NT2/D1 (cell line): ENCODE measurements around the gene TBX1.
"Not testable (repeated sequence)": the region's sequence is repeated elsewhere in the genome, so short reads cannot be mapped to it uniquely, and the experiment has no call there.

Experiments
- DNase-seq: peaks from one replicate; pipeline ENCODE4 v3.0.0-alpha.2; 2011; ENCODE audit warnings: low read depth, low spot score
- H3K27me3 ChIP-seq: 2 replicates; pipeline ENCODE4 v1.6.0; 2011; ENCODE audit warnings: mild to moderate bottlenecking; ENCODE audit not compliant: insufficient read length, insufficient read depth
- H3K36me3 ChIP-seq: 2 replicates; pipeline ENCODE4 v1.6.1; 2011; ENCODE audit warnings: mild to moderate bottlenecking, low read length, mixed read lengths; ENCODE audit not compliant: insufficient read depth, insufficient read length
- H3K4me1 ChIP-seq: 2 replicates; pipeline ENCODE4 v1.5.1; 2011; ENCODE audit not compliant: insufficient read depth, insufficient read length
- H3K4me3 ChIP-seq: 2 replicates; pipeline ENCODE4 v1.5.1; 2011; ENCODE audit warnings: low read depth; ENCODE audit not compliant: insufficient read length
- H3K9ac ChIP-seq: 2 replicates; pipeline ENCODE4 v1.6.0; 2011; ENCODE audit warnings: low read depth; ENCODE audit not compliant: insufficient read length
- H3K9me3 ChIP-seq: 2 replicates; pipeline ENCODE4 v1.5.1; 2011; ENCODE audit warnings: mild to moderate bottlenecking, low read length; ENCODE audit not compliant: insufficient read depth
- SUZ12 ChIP-seq: IDR thresholded peaks from 2 replicates; pipeline ENCODE4 v1.6.1; 2011; ENCODE audit not compliant: insufficient read length, insufficient read depth; ENCODE audit errors: extremely low read depth
- YY1 ChIP-seq: IDR thresholded peaks from 2 replicates; pipeline ENCODE4 v1.6.1; 2011; ENCODE audit not compliant: insufficient read length, insufficient read depth
- ZNF274 ChIP-seq: IDR thresholded peaks from 2 replicates; pipeline ENCODE4 v1.6.1; 2011; ENCODE audit warnings: mild to moderate bottlenecking, low read depth, low read length

The TBX1 gene

GRCh38 chr22:19724927-19725661 lies 35.5 kb upstream of the TBX1 start:
- Histone ChIP-seq H3K9ac (no peak overlapping the region), H3K4me3 (no peak overlapping the region), H3K4me1 (peaks cover 3% of the 10 kb centered on the region), H3K27me3 (peaks cover 50% of the 10 kb centered on the region), H3K9me3 (peaks cover 17% of the 10 kb centered on the region; the same call in 1 of the 2 replicates), H3K36me3 (peaks cover 14% of the 10 kb centered on the region)
- no peak for DNase-seq
- no peak for TF ChIP-seq SUZ12
- no peak for TF ChIP-seq ZNF274

DNA sequence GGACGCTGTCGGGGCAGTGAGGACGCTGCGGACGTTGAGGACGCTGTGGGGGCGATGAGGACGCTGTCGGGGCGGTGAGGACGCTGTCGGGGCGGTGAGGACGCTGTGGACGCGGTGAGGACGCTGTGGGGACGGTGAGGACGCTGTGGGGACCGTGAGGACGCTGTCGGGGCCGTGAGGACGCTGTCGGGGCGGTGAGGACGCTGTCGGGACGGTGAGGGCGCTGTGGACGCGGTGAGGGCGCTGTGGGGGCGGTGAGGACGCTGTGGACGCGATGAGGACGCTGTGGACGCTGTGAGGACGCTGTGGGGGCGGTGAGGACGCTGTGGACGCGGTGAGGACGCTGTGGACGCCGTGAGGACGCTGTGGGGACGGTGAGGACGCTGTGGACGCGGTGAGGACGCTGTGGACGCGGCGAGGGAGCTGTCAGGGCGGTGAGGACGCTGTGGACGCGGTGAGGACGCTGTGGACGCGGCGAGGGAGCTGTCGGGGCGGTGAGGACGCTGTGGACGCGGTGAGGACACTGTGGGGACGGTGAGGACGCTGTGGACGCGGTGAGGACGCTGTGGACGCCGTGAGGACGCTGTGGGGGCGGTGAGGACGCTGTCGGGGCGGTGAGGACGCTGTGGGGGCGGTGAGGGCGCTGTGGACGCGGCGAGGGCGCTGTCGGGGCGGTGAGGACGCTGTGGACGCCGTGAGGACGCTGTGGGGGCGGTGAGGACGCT lies 34.4 kb upstream of the TBX1 start:
- H3K4me3 ChIP-seq, H3K9ac ChIP-seq, H3K36me3 ChIP-seq, DNase-seq, H3K4me1 ChIP-seq: not testable (repeated sequence)
- peaks cover 45% of the 10 kb centered on the region for H3K27me3 ChIP-seq
- peaks cover 17% of the 10 kb centered on the region; the same call in 1 of the 2 replicates for H3K9me3 ChIP-seq

GRCh38 chr22:19727310-19728150 lies 33.0 kb upstream of the TBX1 start:
- Histone ChIP-seq H3K36me3 (peaks cover 4% of the 10 kb centered on the region), H3K27me3 (peaks cover 44% of the 10 kb centered on the region), H3K9me3 (peaks cover 14% of the 10 kb centered on the region; the same call in 1 of the 2 replicates), H3K4me3 (no peak overlapping the region), H3K4me1 (peaks cover 9% of the 10 kb centered on the region), H3K9ac (no peak overlapping the region)
- no peak for TF ChIP-seq YY1
- no peak for TF ChIP-seq ZNF274
- TF ChIP-seq SUZ12 = no peak
- DNase-seq = no peak

DNA sequence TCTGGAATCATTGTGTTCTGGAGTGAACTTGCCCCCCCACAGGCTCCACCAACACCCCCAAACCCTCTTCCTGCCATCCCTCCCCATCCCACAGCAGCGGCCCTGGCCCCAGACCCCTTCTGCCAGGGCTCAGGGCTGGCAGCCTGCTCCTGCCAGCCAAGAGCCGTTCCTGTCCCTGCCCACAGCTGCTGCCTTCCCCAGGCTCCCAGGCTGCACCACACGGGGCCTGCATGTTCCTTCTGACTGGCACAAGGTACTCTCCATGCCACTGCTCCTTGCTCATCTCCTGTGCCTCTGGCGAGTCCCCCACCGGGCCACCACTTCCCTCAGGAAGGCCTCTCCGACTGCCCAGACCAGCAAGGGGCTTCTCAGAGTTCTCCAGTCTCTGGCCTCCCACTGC lies 32.3 kb upstream of the TBX1 start:
- no peak for DNase-seq
- Histone ChIP-seq H3K27me3 (peaks cover 37% of the 10 kb centered on the region), H3K9ac (no peak overlapping the region), H3K36me3 (peaks cover under 1% of the 10 kb centered on the region), H3K4me3 (no peak overlapping the region), H3K4me1 (peaks cover 9% of the 10 kb centered on the region), H3K9me3 (peaks cover 7% of the 10 kb centered on the region; the same call in 1 of the 2 replicates)
- TF ChIP-seq SUZ12 (no peak), YY1 (no peak), ZNF274 (no peak)

DNA sequence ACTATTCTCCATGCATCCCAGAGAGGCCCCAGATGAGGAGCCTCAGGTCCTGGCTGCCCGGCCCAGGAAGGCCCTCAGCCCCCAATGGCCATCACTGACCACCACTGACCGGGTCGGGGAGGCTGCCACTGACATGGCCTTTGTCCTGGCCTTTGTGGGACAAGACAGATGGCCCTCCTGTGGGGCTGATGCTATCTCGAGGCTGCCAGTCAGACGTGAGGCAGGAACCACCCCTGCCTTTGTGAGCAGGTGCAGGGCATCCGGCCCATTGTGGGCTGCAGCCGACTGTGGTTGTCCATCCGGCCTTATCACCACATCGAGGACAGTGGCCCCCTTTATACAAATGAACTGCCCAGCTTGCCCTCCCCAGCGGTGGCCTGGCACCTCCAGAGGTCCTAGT lies 31.7 kb upstream of the TBX1 start:
- TF ChIP-seq SUZ12 (no peak), ZNF274 (no peak), YY1 (no peak)
- Histone ChIP-seq H3K27me3 (peaks cover 33% of the 10 kb centered on the region), H3K36me3 (no peaks in the 10 kb centered on the region), H3K4me3 (no peak overlapping the region), H3K4me1 (peaks cover 9% of the 10 kb centered on the region), H3K9ac (no peak overlapping the region), H3K9me3 (peaks cover 6% of the 10 kb centered on the region; the same call in 1 of the 2 replicates)
- no peak for DNase-seq

DNA sequence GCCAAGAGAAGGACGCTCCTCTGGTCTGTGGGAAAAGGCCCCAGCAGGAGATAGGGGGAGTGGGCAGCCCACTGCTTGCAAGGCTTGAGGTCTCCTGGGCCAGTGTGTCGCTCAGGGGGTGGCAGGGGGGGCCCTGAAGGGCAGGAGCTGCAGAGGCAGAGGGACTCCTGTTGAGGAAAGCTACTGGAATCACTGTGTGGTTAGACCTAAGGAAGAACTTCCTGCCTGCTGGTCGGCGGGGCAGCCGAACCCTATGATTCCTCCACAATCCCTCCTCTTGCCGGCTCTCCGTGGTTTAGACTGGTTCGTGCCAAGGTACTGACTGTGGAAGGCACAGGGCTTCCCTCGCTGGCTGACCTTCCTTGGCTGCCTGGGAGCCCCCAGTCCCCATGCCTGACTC lies 31.1 kb upstream of the TBX1 start:
- no peak for DNase-seq
- Histone ChIP-seq H3K27me3 (peaks cover 30% of the 10 kb centered on the region), H3K4me1 (peaks cover 9% of the 10 kb centered on the region), H3K9ac (no peak overlapping the region), H3K9me3 (peaks cover 6% of the 10 kb centered on the region; the same call in 1 of the 2 replicates), H3K36me3 (no peaks in the 10 kb centered on the region), H3K4me3 (no peak overlapping the region)
- TF ChIP-seq ZNF274 = no peak
- TF ChIP-seq YY1 = no peak
- TF ChIP-seq SUZ12 = no peak

DNA sequence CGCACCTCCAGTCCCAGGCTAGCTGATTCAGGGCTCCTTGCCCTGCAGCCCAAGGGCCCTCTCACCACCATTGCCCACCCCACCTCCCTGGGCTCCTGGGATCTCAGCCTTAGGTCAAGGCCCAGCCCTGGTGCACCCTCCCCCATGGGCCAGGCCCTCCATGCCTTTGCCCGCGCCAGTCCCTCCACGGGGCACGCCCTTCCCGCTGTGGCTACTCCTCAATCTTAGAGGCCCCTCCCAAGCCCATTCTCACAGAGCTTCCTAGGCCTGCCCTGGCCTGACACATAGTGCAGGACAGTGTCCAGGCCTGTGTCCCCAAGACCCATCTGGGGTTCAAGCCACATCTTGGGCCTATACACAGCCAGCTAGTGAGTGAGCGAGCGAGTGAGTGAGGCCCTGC lies 30.4 kb upstream of the TBX1 start:
- Histone ChIP-seq H3K27me3 (peaks cover 23% of the 10 kb centered on the region), H3K9ac (peak overlapping the region; percentile 79)

More for the DNA sequence above, 30.4 kb upstream of the TBX1 start:
- no peaks in the 10 kb centered on the region for H3K36me3 ChIP-seq
- TF ChIP-seq ZNF274 (no peak), YY1 (no peak), SUZ12 (no peak)
- H3K4me1 ChIP-seq = peaks cover 6% of the 10 kb centered on the region
- H3K9me3 ChIP-seq = no peaks in the 10 kb centered on the region; the same call in 1 of the 2 replicates
- no peak overlapping the region for H3K4me3 ChIP-seq
- DNase-seq = no peak
